ENCODE measurements around the gene TOB1.
A peak's percentile ranks its signal among the peaks of the same experiment; 100 is the strongest.

Gene TOB1

GRCh38 chr17:50865060-50865867, 890 bp downstream of the TOB1 start (continued):
- TF ChIP-seq PRDM10 (tag by site-specific recombination; IDR thresholded peaks at IDR 0.05) (peak; percentile 90), MYNN (tag by site-specific recombination; IDR thresholded peaks at IDR 0.05; ENCODE audit: borderline replicate concordance) (no peak), ZBTB21 (tag by site-specific recombination; IDR thresholded peaks at IDR 0.05) (no peak), ZNF561 (tag by site-specific recombination; IDR thresholded peaks at IDR 0.05; ENCODE audit: borderline replicate concordance) (no peak), ZNF654 (tag by site-specific recombination; IDR thresholded peaks at IDR 0.05; ENCODE audit: low read depth) (no peak), ZNF311 (tag by site-specific recombination; IDR thresholded peaks at IDR 0.05; ENCODE audit: borderline replicate concordance) (no peak), HIC1 (tag by site-specific recombination; IDR thresholded peaks at IDR 0.05) (0 out of 2 replicates have a peak, but pooled peaks have one; percentile 11), ZBTB8A (tag by site-specific recombination; IDR thresholded peaks at IDR 0.05) (peak; percentile 83), SCRT1 (tag by site-specific recombination; IDR thresholded peaks at IDR 0.05; ENCODE audit: borderline replicate concordance) (no peak), ZBTB20 (tag by site-specific recombination; IDR thresholded peaks at IDR 0.05) (peak; percentile 84), ZSCAN30 (tag by site-specific recombination; IDR thresholded peaks at IDR 0.05) (no peak; the same call in 1 of the 2 replicates), ZNF140 (tag by site-specific recombination; IDR thresholded peaks at IDR 0.05) (no peak), ZFP41 (tag by site-specific recombination; IDR thresholded peaks at IDR 0.05; ENCODE audit: borderline replicate concordance) (no peak), ZNF639 (tag by site-specific recombination; IDR thresholded peaks at IDR 0.05) (no peak), ZFHX2 (tag by site-specific recombination; conservative IDR thresholded peaks at IDR 0.05) (peak; percentile 56; the same call in 1 of the 2 replicates), KLF10 (tag by site-specific recombination; IDR thresholded peaks at IDR 0.05) (peak; percentile 11), ZNF560 (tag by site-specific recombination; IDR thresholded peaks at IDR 0.05; ENCODE audit: borderline replicate concordance) (no peak), INSM2 (tag by site-specific recombination; IDR thresholded peaks at IDR 0.05) (no peak), ZNF488 (tag by site-specific recombination; IDR thresholded peaks at IDR 0.05) (no peak), HOXA7 (CRISPR knock-in tag; IDR thresholded peaks at IDR 0.05; ENCODE audit: borderline replicate concordance) (no peak), ZNF324 (tag by site-specific recombination; IDR thresholded peaks at IDR 0.05) (0 out of 2 replicates have a peak, but pooled peaks have one; percentile 27), ZNF792 (tag by site-specific recombination; IDR thresholded peaks at IDR 0.05) (no peak), BCL11B (tag by site-specific recombination; IDR thresholded peaks at IDR 0.05; ENCODE audit: low read depth) (peak; percentile 55; the same call in 1 of the 2 replicates), ZBTB11 (tag by site-specific recombination; conservative IDR thresholded peaks at IDR 0.05; ENCODE audit: low read depth) (no peak), ZNF274 (IDR thresholded peaks at IDR 0.05; ENCODE audit: low read length) (no peak), ZNF274 (tag by site-specific recombination; IDR thresholded peaks at IDR 0.05; ENCODE audit: borderline replicate concordance) (no peak)

All from HEK293 (cell line).